Measurements from ENCODE around the gene ZNF668. TPM values are rescaled to one million over a fixed set of nuclear protein-coding genes. Genes with fewer than 3 reads are reported as not detected.

The ZNF668 gene
- total RNA-seq, 4 donors from 2014 or later: 15.5 to 20.3 (median 16.7) TPM

GRCh38 chr16:31072540-31073141 lies 1.4 kb downstream of the ZNF668 start:
- 2 to 3% methylated on average over 27 of the region's 27 CpGs for WGBS, 2 donors
- Histone ChIP-seq H3K9me3 (no peaks in the 10 kb centered on the region), H3K4me1 (peaks cover 0 to 38% (median 19%) of the 10 kb centered on the region in 4 donors), H3K36me3 (peaks cover 0 to 18% (median 5%) of the 10 kb centered on the region in 3 donors), H3K4me3 (peak overlapping the region; percentile 88 to 100 (median 97)), H3K27me3 (no peaks in the 10 kb centered on the region), H3K27ac (peak overlapping the region; percentile 89 to 97 (median 96))
- DNase-seq (ENCODE audit: low spot score in 2 of 2): no peak
- TF ChIP-seq EP300 (IDR thresholded peaks at IDR 0.05) (no peak), POLR2A (IDR thresholded peaks at IDR 0.05) (no peak)
- TF ChIP-seq, protein P1, sequence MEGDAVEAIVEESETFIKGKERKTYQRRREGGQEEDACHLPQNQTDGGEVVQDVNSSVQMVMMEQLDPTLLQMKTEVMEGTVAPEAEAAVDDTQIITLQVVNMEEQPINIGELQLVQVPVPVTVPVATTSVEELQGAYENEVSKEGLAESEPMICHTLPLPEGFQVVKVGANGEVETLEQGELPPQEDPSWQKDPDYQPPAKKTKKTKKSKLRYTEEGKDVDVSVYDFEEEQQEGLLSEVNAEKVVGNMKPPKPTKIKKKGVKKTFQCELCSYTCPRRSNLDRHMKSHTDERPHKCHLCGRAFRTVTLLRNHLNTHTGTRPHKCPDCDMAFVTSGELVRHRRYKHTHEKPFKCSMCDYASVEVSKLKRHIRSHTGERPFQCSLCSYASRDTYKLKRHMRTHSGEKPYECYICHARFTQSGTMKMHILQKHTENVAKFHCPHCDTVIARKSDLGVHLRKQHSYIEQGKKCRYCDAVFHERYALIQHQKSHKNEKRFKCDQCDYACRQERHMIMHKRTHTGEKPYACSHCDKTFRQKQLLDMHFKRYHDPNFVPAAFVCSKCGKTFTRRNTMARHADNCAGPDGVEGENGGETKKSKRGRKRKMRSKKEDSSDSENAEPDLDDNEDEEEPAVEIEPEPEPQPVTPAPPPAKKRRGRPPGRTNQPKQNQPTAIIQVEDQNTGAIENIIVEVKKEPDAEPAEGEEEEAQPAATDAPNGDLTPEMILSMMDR (IDR thresholded peaks at IDR 0.05): no peak

GRCh38 chr16:31071861-31072260 lies 2.2 kb downstream of the ZNF668 start:
- WGBS, 2 donors: 23 to 35% methylated on average over 4 of the region's 4 CpGs
- Histone ChIP-seq H3K27me3 (no peaks in the 10 kb centered on the region), H3K36me3 (peaks cover 0 to 10% (median 0%) of the 10 kb centered on the region in 3 donors), H3K9me3 (no peaks in the 10 kb centered on the region), H3K27ac (peak overlapping the region in 2 of 4 donors; percentile 97), H3K4me1 (peaks cover 0 to 38% (median 19%) of the 10 kb centered on the region in 4 donors), H3K4me3 (peak overlapping the region in 1 of 4 donors; percentile 96)
- no peak for DNase-seq (ENCODE audit: low spot score in 2 of 2)
- TF ChIP-seq EP300 (IDR thresholded peaks at IDR 0.05): no peak
- no peak for TF ChIP-seq POLR2A (IDR thresholded peaks at IDR 0.05)
- TF ChIP-seq, protein P1 (IDR thresholded peaks at IDR 0.05): no peak

DNA sequence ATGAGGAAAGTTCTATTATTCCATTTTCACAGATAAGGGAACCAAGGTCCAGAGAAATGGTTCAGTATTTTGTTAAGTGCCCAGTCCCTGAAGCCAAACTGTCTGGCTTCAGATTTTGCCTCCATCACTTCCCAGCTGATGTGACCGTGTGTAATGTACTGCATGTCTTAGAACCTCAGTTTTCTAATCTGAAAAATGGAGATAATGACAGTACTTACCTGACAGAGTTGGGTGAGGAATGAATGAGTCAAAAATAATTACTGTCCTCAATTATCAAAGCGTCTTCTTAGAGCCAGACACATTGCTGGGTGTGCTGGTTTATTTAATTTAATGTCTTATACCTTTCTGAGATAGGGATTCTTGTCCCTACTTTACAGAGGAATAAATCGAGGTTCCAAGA lies 6.7 kb downstream of the ZNF668 start:
- no peak for DNase-seq (ENCODE audit: low spot score in 2 of 2)
- no peaks in the 10 kb centered on the region for H3K27me3 ChIP-seq
- TF ChIP-seq POLR2A (IDR thresholded peaks at IDR 0.05) (no peak), EP300 (IDR thresholded peaks at IDR 0.05) (no peak)
- TF ChIP-seq, protein P1 (IDR thresholded peaks at IDR 0.05): no peak
- no peak overlapping the region for H3K4me3 ChIP-seq
- H3K9me3 ChIP-seq: no peaks in the 10 kb centered on the region
- peaks cover 2 to 16% (median 3%) of the 10 kb centered on the region in 3 donors for H3K36me3 ChIP-seq
- peaks cover 0 to 37% (median 12%) of the 10 kb centered on the region in 4 donors for H3K4me1 ChIP-seq
- 90 to 96% methylated on average over 3 of the region's 3 CpGs for WGBS, 2 donors
- no peak overlapping the region for H3K27ac ChIP-seq

- no peaks in the 10 kb centered on the region for H3K27me3 ChIP-seq
- no peak overlapping the region for H3K4me3 ChIP-seq
- peaks cover 3 to 40% (median 14%) of the 10 kb centered on the region in 3 donors for H3K36me3 ChIP-seq
- H3K4me1 ChIP-seq: peaks cover 0 to 22% (median 6%) of the 10 kb centered on the region in 4 donors
- peak; percentile 39 to 68 for DNase-seq (ENCODE audit: low spot score in 2 of 2)
- 60 to 67% methylated on average over 4 of the region's 4 CpGs for WGBS, 2 donors
- no peaks in the 10 kb centered on the region for H3K9me3 ChIP-seq
- TF ChIP-seq EP300 (IDR thresholded peaks at IDR 0.05): peak in 1 of 2 donors; percentile 43
- TF ChIP-seq, protein P1 (IDR thresholded peaks at IDR 0.05): no peak
- H3K27ac ChIP-seq: peak overlapping the region in 3 of 4 donors; percentile 53 to 71 (median 62)
Observed at GRCh38 chr16:31064882-31065461, 9.1 kb downstream of the ZNF668 start.
